Measurements from ENCODE around the gene GHITM.
"Not testable (repeated sequence)": the region's sequence is repeated elsewhere in the genome, so short reads cannot be mapped to it uniquely, and the experiment has no call there.

Gene GHITM

GRCh38 chr10:84176351-84176750 is 37.0 kb downstream of the GHITM start:
- TF ChIP-seq CTCF (IDR thresholded peaks at IDR 0.05; ENCODE audit: extremely low read depth, insufficient read depth, missing control alignments), result no peak
- DNase-seq (ENCODE audit: low spot score), result no peak
- in situ Hi-C loops (cut with MboI; ENCODE audit: low pct_unique_long_range_greater_than_20kb, low sequenced_read_pairs, unreplicated experiment), result no loop called here

- peak; percentile 12 for DNase-seq (ENCODE audit: low spot score)
- in situ Hi-C loops (cut with MboI; ENCODE audit: low pct_unique_long_range_greater_than_20kb, low sequenced_read_pairs, unreplicated experiment), result no loop called here
- no peak for TF ChIP-seq CTCF (IDR thresholded peaks at IDR 0.05; ENCODE audit: extremely low read depth, insufficient read depth, missing control alignments)
Measured at GRCh38 chr10:84176836-84177474, 37.6 kb downstream of the GHITM start.

- TF ChIP-seq CTCF (IDR thresholded peaks at IDR 0.05; ENCODE audit: extremely low read depth, insufficient read depth, missing control alignments), result no peak
- peak; percentile 35 for DNase-seq (ENCODE audit: low spot score)
- in situ Hi-C loops (cut with MboI; ENCODE audit: low pct_unique_long_range_greater_than_20kb, low sequenced_read_pairs, unreplicated experiment), result no loop called here
Measured at GRCh38 chr10:84177541-84178141, 38.3 kb downstream of the GHITM start.

GRCh38 chr10:84178160-84178609 is 38.9 kb downstream of the GHITM start:
- no peak for TF ChIP-seq CTCF (IDR thresholded peaks at IDR 0.05; ENCODE audit: extremely low read depth, insufficient read depth, missing control alignments)
- DNase-seq (ENCODE audit: low spot score), result no peak
- in situ Hi-C loops (cut with MboI; ENCODE audit: low pct_unique_long_range_greater_than_20kb, low sequenced_read_pairs, unreplicated experiment), result no loop called here

GRCh38 chr10:84179059-84179710 is 39.9 kb downstream of the GHITM start:
- no peak for TF ChIP-seq CTCF (IDR thresholded peaks at IDR 0.05; ENCODE audit: extremely low read depth, insufficient read depth, missing control alignments)
- DNase-seq (ENCODE audit: low spot score), result peak; percentile 78
- in situ Hi-C loops (cut with MboI; ENCODE audit: low pct_unique_long_range_greater_than_20kb, low sequenced_read_pairs, unreplicated experiment), result no loop called here

GRCh38 chr10:84180386-84180785 is 41.1 kb downstream of the GHITM start:
- DNase-seq (ENCODE audit: low spot score); in situ Hi-C loops (cut with MboI; ENCODE audit: low pct_unique_long_range_greater_than_20kb, low sequenced_read_pairs, unreplicated experiment): not testable (repeated sequence)

GRCh38 chr10:84181631-84182030 is 42.3 kb downstream of the GHITM start:
- TF ChIP-seq CTCF (IDR thresholded peaks at IDR 0.05; ENCODE audit: extremely low read depth, insufficient read depth, missing control alignments), result no peak
- in situ Hi-C loops (cut with MboI; ENCODE audit: low pct_unique_long_range_greater_than_20kb, low sequenced_read_pairs, unreplicated experiment), result no loop called here

More at GRCh38 chr10:84181631-84182030, 42.3 kb downstream of the GHITM start:
- no peak for DNase-seq (ENCODE audit: low spot score)

Measured in GM13977 (cell line).